Airway epithelial cell (primary cell): ENCODE results near the gene AP5M1. TPM values are rescaled to one million over a fixed set of nuclear protein-coding genes. Genes with fewer than 3 reads are reported as not detected.

Experiments used
- total RNA-seq: library from RNA; depleted of rRNA; stranded (reverse); fragments of >200 nt; gene quantifications from 2 replicates; pipeline ENCODE4 v1.2.3, GENCODE V29; 2015

The AP5M1 gene, protein sequence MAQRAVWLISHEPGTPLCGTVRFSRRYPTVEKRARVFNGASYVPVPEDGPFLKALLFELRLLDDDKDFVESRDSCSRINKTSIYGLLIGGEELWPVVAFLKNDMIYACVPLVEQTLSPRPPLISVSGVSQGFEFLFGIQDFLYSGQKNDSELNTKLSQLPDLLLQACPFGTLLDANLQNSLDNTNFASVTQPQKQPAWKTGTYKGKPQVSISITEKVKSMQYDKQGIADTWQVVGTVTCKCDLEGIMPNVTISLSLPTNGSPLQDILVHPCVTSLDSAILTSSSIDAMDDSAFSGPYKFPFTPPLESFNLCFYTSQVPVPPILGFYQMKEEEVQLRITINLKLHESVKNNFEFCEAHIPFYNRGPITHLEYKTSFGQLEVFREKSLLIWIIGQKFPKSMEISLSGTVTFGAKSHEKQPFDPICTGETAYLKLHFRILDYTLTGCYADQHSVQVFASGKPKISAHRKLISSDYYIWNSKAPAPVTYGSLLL
- total RNA-seq = 17.7 and 18.3 TPM in 2 replicates

DNA sequence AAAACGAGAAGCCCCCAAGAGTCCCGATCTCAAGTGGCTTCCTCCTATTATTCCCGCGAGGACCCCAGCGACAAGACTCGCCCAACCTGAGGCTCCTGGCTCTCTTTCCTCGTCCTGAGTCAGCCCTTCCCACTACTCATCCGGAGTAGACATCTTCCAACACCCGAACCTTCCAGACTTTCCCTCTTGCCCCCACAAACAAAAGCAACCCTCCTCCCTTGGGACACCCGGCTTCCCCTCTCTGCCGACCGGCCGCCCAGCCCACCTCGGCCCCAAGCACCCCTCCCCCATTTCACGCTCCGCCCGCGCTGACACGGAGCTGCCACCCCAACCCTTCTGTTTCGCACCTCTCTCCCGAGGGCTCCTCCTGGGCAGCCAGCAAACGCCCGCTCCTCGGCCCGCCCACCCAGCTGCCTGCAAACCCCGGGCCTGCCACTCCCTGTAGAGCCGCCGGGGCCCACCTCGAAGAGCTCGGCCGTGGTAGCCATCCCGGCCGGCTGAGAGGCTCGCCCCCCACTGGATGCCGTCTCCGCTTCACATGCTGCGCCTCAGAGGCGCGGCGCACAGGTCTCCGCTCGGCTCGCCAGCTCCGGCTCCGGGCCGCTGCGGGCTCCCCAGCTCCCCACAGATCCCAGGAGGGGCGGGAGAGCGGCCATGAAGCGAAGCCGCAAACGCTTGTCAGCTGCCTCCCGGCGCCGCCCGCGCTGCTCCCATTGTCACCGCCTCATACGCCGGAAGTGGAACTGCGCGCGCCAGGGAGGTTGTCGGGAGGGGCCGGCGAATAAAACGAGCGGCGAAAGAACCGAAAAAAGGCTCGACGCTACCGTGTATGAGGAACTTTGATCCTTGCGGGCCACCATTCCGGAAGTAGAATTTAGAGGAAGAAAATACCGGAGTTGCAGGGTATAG, at the start of gene AP5M1, which contains the start of gene EXOC5:
Gene AP5M1, plus strand, starts transcription at position 811 of the 909 bp plus-strand sequence. CDS start 344 bp downstream, outside the sequence.
Gene EXOC5, minus strand, starts transcription at position 745 of the 909 bp plus-strand sequence. Its CDS starts 257 bp downstream, at position 488.

Other genes with a start within 250 kb of the AP5M1 start
- 30.6 and 37.5 TPM in 2 replicates for gene EXOC5, start 66 bp upstream of the AP5M1 start, total RNA-seq
- gene NAA30, start 121.6 kb downstream of the AP5M1 start, total RNA-seq = 10.2 and 11.7 TPM in 2 replicates
- not detected in 2 replicates for gene CCDC198, start 224.9 kb downstream of the AP5M1 start, total RNA-seq